Skeletal muscle satellite cell (primary cell): ENCODE results near the gene RET.

Experiments
- H3K27me3 ChIP-seq: 2 replicates; pipeline ENCODE4 v1.7.0; 2013; ENCODE audit warnings: low read length; ENCODE audit not compliant: control insufficient read depth, insufficient read depth
- H3K36me3 ChIP-seq: 2 replicates; pipeline ENCODE4 v1.7.0; 2013; ENCODE audit warnings: mild to moderate bottlenecking, control low read depth, low read length; ENCODE audit not compliant: insufficient read depth
- H3K4me1 ChIP-seq: 2 replicates; pipeline ENCODE4 v1.7.0; 2013; ENCODE audit warnings: low read length; ENCODE audit not compliant: control insufficient read depth, insufficient read depth
- H3K4me2 ChIP-seq: 2 replicates; pipeline ENCODE4 v1.7.0; 2013; ENCODE audit warnings: mild to moderate bottlenecking, low read length
- H3K4me3 ChIP-seq: 2 replicates; pipeline ENCODE4 v1.7.0; 2013; ENCODE audit warnings: low read length
- H3K9ac ChIP-seq: 2 replicates; pipeline ENCODE4 v1.7.0; 2013; ENCODE audit warnings: mild to moderate bottlenecking, low read depth, low read length, moderate library complexity
- H3K9me3 ChIP-seq: replicated peaks from 2 replicates; pipeline ENCODE4 v1.7.0; 2013; ENCODE audit warnings: mild to moderate bottlenecking, control low read depth, low read length

Gene RET

GRCh38 chr10:43057831-43058340 is 19.0 kb upstream of the RET start:
- Histone ChIP-seq H3K27me3 (peaks cover 13% of the 10 kb centered on the region), H3K9ac (no peak overlapping the region), H3K4me2 (no peak overlapping the region), H3K4me1 (no peaks in the 10 kb centered on the region), H3K4me3 (no peak overlapping the region), H3K9me3 (no peaks in the 10 kb centered on the region), H3K36me3 (no peaks in the 10 kb centered on the region)

- Histone ChIP-seq H3K36me3 (no peaks in the 10 kb centered on the region), H3K27me3 (peaks cover 8% of the 10 kb centered on the region), H3K4me2 (no peak overlapping the region), H3K9me3 (no peaks in the 10 kb centered on the region), H3K4me3 (no peak overlapping the region), H3K4me1 (no peaks in the 10 kb centered on the region), H3K9ac (no peak overlapping the region)
These were observed 18.0 kb upstream of the RET start for GRCh38 chr10:43058716-43059335.

GRCh38 chr10:43059336-43059720 is 17.5 kb upstream of the RET start:
- Histone ChIP-seq H3K4me1 (no peaks in the 10 kb centered on the region), H3K27me3 (peaks cover 6% of the 10 kb centered on the region), H3K4me2 (no peak overlapping the region), H3K9ac (no peak overlapping the region), H3K4me3 (no peak overlapping the region), H3K36me3 (no peaks in the 10 kb centered on the region), H3K9me3 (no peaks in the 10 kb centered on the region)

- no peaks in the 10 kb centered on the region for H3K9me3 ChIP-seq
- H3K36me3 ChIP-seq = no peaks in the 10 kb centered on the region
- H3K4me1 ChIP-seq = no peaks in the 10 kb centered on the region
These were observed 17.0 kb upstream of the RET start for GRCh38 chr10:43059828-43060227.

GRCh38 chr10:43060291-43060690 is 16.6 kb upstream of the RET start:
- Histone ChIP-seq H3K4me3 (no peak overlapping the region), H3K9me3 (no peaks in the 10 kb centered on the region), H3K9ac (no peak overlapping the region), H3K36me3 (no peaks in the 10 kb centered on the region), H3K4me1 (no peaks in the 10 kb centered on the region), H3K4me2 (no peak overlapping the region), H3K27me3 (peaks cover 2% of the 10 kb centered on the region)

More at GRCh38 chr10:43059828-43060227, 17.0 kb upstream of the RET start:
- no peak overlapping the region for H3K4me3 ChIP-seq
- no peak overlapping the region for H3K9ac ChIP-seq
- H3K4me2 ChIP-seq = no peak overlapping the region
- peaks cover 5% of the 10 kb centered on the region for H3K27me3 ChIP-seq

GRCh38 chr10:43061331-43061730 is 15.5 kb upstream of the RET start:
- Histone ChIP-seq H3K36me3 (no peaks in the 10 kb centered on the region), H3K4me1 (no peaks in the 10 kb centered on the region), H3K27me3 (no peaks in the 10 kb centered on the region), H3K4me3 (no peak overlapping the region), H3K4me2 (no peak overlapping the region), H3K9me3 (no peaks in the 10 kb centered on the region), H3K9ac (no peak overlapping the region)

- Histone ChIP-seq H3K4me2 (no peak overlapping the region), H3K9me3 (no peaks in the 10 kb centered on the region)
These were observed 15.1 kb upstream of the RET start for GRCh38 chr10:43061760-43062159.

GRCh38 chr10:43062402-43063160 is 14.3 kb upstream of the RET start:
- H3K9me3 ChIP-seq = no peaks in the 10 kb centered on the region
- H3K36me3 ChIP-seq = no peaks in the 10 kb centered on the region
- peaks cover 5% of the 10 kb centered on the region for H3K27me3 ChIP-seq
- no peak overlapping the region for H3K4me3 ChIP-seq
- no peak overlapping the region for H3K9ac ChIP-seq
- no peaks in the 10 kb centered on the region for H3K4me1 ChIP-seq
- no peak overlapping the region for H3K4me2 ChIP-seq

More at GRCh38 chr10:43061760-43062159, 15.1 kb upstream of the RET start:
- Histone ChIP-seq H3K27me3 (no peaks in the 10 kb centered on the region), H3K9ac (no peak overlapping the region), H3K4me1 (no peaks in the 10 kb centered on the region), H3K4me3 (no peak overlapping the region), H3K36me3 (no peaks in the 10 kb centered on the region)

GRCh38 chr10:43064331-43065075 is 12.4 kb upstream of the RET start:
- H3K4me2 ChIP-seq = no peak overlapping the region
- no peaks in the 10 kb centered on the region for H3K9me3 ChIP-seq
- no peak overlapping the region for H3K4me3 ChIP-seq
- peaks cover 12% of the 10 kb centered on the region for H3K27me3 ChIP-seq
- no peaks in the 10 kb centered on the region for H3K4me1 ChIP-seq
- H3K9ac ChIP-seq = no peak overlapping the region
- no peaks in the 10 kb centered on the region for H3K36me3 ChIP-seq

GRCh38 chr10:43065234-43065633 is 11.6 kb upstream of the RET start:
- no peaks in the 10 kb centered on the region for H3K4me1 ChIP-seq
- H3K4me3 ChIP-seq = no peak overlapping the region
- H3K27me3 ChIP-seq = peaks cover 12% of the 10 kb centered on the region
- H3K9me3 ChIP-seq = no peaks in the 10 kb centered on the region
- no peak overlapping the region for H3K9ac ChIP-seq
- no peak overlapping the region for H3K4me2 ChIP-seq
- no peaks in the 10 kb centered on the region for H3K36me3 ChIP-seq

- peaks cover 12% of the 10 kb centered on the region for H3K27me3 ChIP-seq
- H3K9ac ChIP-seq = no peak overlapping the region
- H3K4me2 ChIP-seq = no peak overlapping the region
- H3K4me1 ChIP-seq = no peaks in the 10 kb centered on the region
- no peaks in the 10 kb centered on the region for H3K9me3 ChIP-seq
- no peak overlapping the region for H3K4me3 ChIP-seq
- H3K36me3 ChIP-seq = no peaks in the 10 kb centered on the region
These were observed 11.1 kb upstream of the RET start for GRCh38 chr10:43065761-43066160.
